KG1 (cell line): ENCODE data around the gene NOL6.

Experiments
- DNase-seq: peaks from one replicate; lab custom pipeline; 2025; lab: John Stamatoyannopoulos, UW

NOL6 gene

GRCh38 chr9:33450621-33451146 is 23.0 kb downstream of the NOL6 start:
- no peak for DNase-seq

- DNase-seq = no peak
Measured at GRCh38 chr9:33449715-33450114, 24.0 kb downstream of the NOL6 start.

GRCh38 chr9:33447799-33448553 is 25.7 kb downstream of the NOL6 start:
- no peak for DNase-seq

- DNase-seq = no peak
Measured at GRCh38 chr9:33446946-33447798, 26.6 kb downstream of the NOL6 start, which contains the start of gene AQP3. AQP3 (minus strand) TSS chr9:33447593; CDS start chr9:33447530, 63 bp downstream.

- DNase-seq = no peak
Measured at GRCh38 chr9:33446240-33446945, 27.3 kb downstream of the NOL6 start.

- DNase-seq = no peak
Measured at GRCh38 chr9:33445389-33446239, 28.1 kb downstream of the NOL6 start.

- no peak for DNase-seq
Measured at GRCh38 chr9:33443464-33444154, 30.1 kb downstream of the NOL6 start.

GRCh38 chr9:33443047-33443446 is 30.7 kb downstream of the NOL6 start:
- DNase-seq = no peak

GRCh38 chr9:33442125-33442524 is 31.6 kb downstream of the NOL6 start:
- no peak for DNase-seq

- DNase-seq = no peak
Measured at GRCh38 chr9:33440609-33441008, 33.1 kb downstream of the NOL6 start.

- no peak for DNase-seq
Measured at GRCh38 chr9:33440204-33440603, 33.5 kb downstream of the NOL6 start.

GRCh38 chr9:33439731-33440130 is 34.0 kb downstream of the NOL6 start:
- no peak for DNase-seq

GRCh38 chr9:33438926-33439680 is 34.6 kb downstream of the NOL6 start:
- DNase-seq = no peak

- DNase-seq = no peak
Measured at GRCh38 chr9:33437898-33438297, 35.8 kb downstream of the NOL6 start.

- no peak for DNase-seq
Measured at GRCh38 chr9:33437205-33437604, 36.5 kb downstream of the NOL6 start.

GRCh38 chr9:33436445-33436844 is 37.3 kb downstream of the NOL6 start:
- DNase-seq = no peak

GRCh38 chr9:33435821-33436277 is 37.9 kb downstream of the NOL6 start:
- DNase-seq = no peak

GRCh38 chr9:33434317-33435105 is 39.2 kb downstream of the NOL6 start:
- no peak for DNase-seq

- DNase-seq = no peak
Measured at GRCh38 chr9:33433871-33434270, 39.9 kb downstream of the NOL6 start.
